Right cardiac atrium (tissue), 5 donors: Measurements from ENCODE around the gene PKP2. TPM values are rescaled to one million over a fixed set of nuclear protein-coding genes. Genes with fewer than 3 reads are reported as not detected.
A peak's percentile ranks its signal among the peaks of the same experiment; 100 is the strongest.

Source experiments
- ATAC-seq, 2 donors: fragments of 200-7000 bp; cut with Tn5 transposase; one replicate each; pipeline versions ENCODE4 v1.8.0 to v1.9.1; 2020; ENCODE audit warnings: moderate library complexity in 2 of 2, mild to moderate bottlenecking in 1 of 2
- DNase-seq, 3 donors: peaks; one replicate each; pipeline ENCODE4 v3.0.0-alpha.2; 2020
- H3K27ac ChIP-seq: one replicate; pipeline ENCODE4 v1.5.1; 2013; ENCODE audit warnings: mild to moderate bottlenecking, low read length, control low read depth, moderate library complexity
- H3K27me3 ChIP-seq: one replicate; pipeline ENCODE4 v1.6.1; 2013; ENCODE audit not compliant: control insufficient read depth, insufficient read depth
- H3K4me1 ChIP-seq: one replicate; pipeline ENCODE4 v1.6.1; 2013; ENCODE audit warnings: low read length; ENCODE audit not compliant: control insufficient read depth, insufficient read depth
- H3K4me3 ChIP-seq: one replicate; pipeline ENCODE4 v1.5.1; 2013; ENCODE audit warnings: low read length, control low read depth
- H3K9me3 ChIP-seq: one replicate; pipeline ENCODE4 v1.6.1; 2013; ENCODE audit warnings: low read length; ENCODE audit not compliant: control insufficient read depth
- WGBS: extraction: QIAGEN DNeasy Blood & Tissue Kit; methylation state at CpG from one replicate; pipeline ENCODE4 v1.1.7; 2013; 5-methylcytosine and 5-hydroxymethylcytosine counted together
- intact Hi-C, 4 donors: fragments of 100-400 bp; cut with DNase I; formaldehyde crosslinking; loops; one replicate each; pipeline versions ENCODE4 v1.11.0 to v1.14.0; 2022 to 2023
- polyA plus RNA-seq: library from polyadenylated mRNA; stranded (reverse); fragments of 200-250 nt; gene quantifications from one replicate; pipeline ENCODE4 v1.2.3, GENCODE V29; 2013
- total RNA-seq, 4 donors: library from RNA; stranded (reverse); fragmentation: NEBNext Ultra II Directional; extraction: Animal tissue kit (Norgen Biotek cat#: 25700); gene quantifications; one replicate each; pipeline ENCODE4 v1.2.1, GENCODE V29; 2021
- donor health status: healthy with polysubstance abuse.
- donor health status: DM: no; HTN: yes; CAD: no.
- donor health status: DM: no; HTN: no; CAD: no.
- donor health status: DM: no; HTN: yes; CAD: no; lungs with severe emphysema.
- donor health status: DM: yes; HTN: yes; CAD: no.

PKP2 gene
- total and polyA plus RNA-seq, 5 donors, result 84.6 to 374 (median 193) TPM

GRCh38 chr12:32917094-32917611 lies 20.6 kb upstream of the PKP2 start:
- intact Hi-C loops, result loop anchor here in 2 of 4 donors (5.0 kb wide), 1 partner anchor 160 kb away; the partner anchor contains the start of gene YARS2 (in 2 of the 2)
- ATAC-seq (no peak), DNase-seq (no peak)
- Histone ChIP-seq H3K9me3 (no peaks in the 10 kb centered on the region), H3K27ac (no peak overlapping the region), H3K4me1 (no peaks in the 10 kb centered on the region), H3K4me3 (no peak overlapping the region), H3K27me3 (no peaks in the 10 kb centered on the region)

GRCh38 chr12:32907898-32908476 lies 11.4 kb upstream of the PKP2 start:
- no peak overlapping the region for H3K27ac ChIP-seq
- no peak overlapping the region for H3K4me3 ChIP-seq
- intact Hi-C loops, result no loop called here
- H3K4me1 ChIP-seq, result no peaks in the 10 kb centered on the region
- no peak for DNase-seq
- no peaks in the 10 kb centered on the region for H3K27me3 ChIP-seq
- no peak for ATAC-seq
- H3K9me3 ChIP-seq, result no peaks in the 10 kb centered on the region
- WGBS, result 88% methylated on average over 10 of the region's 10 CpGs

- ATAC-seq (no peak), DNase-seq (no peak)
- no peaks in the 10 kb centered on the region for H3K9me3 ChIP-seq
- intact Hi-C loops, result no loop called here
- no peak overlapping the region for H3K4me3 ChIP-seq
- H3K4me1 ChIP-seq, result no peaks in the 10 kb centered on the region
- 80% methylated on average over 2 of the region's 2 CpGs for WGBS
- H3K27ac ChIP-seq, result no peak overlapping the region
- H3K27me3 ChIP-seq, result no peaks in the 10 kb centered on the region
Observed at GRCh38 chr12:32907166-32907565, 10.6 kb upstream of the PKP2 start.

GRCh38 chr12:32906399-32907165 lies 10.0 kb upstream of the PKP2 start:
- no peaks in the 10 kb centered on the region for H3K4me1 ChIP-seq
- ATAC-seq (no peak), DNase-seq (no peak)
- H3K27me3 ChIP-seq, result no peaks in the 10 kb centered on the region
- H3K9me3 ChIP-seq, result no peaks in the 10 kb centered on the region
- H3K4me3 ChIP-seq, result no peak overlapping the region
- 80% methylated on average over 9 of the region's 9 CpGs for WGBS
- no peak overlapping the region for H3K27ac ChIP-seq
- intact Hi-C loops, result no loop called here

GRCh38 chr12:32903763-32904162 lies 7.2 kb upstream of the PKP2 start:
- DNase-seq (no peak), ATAC-seq (no peak)
- intact Hi-C loops, result no loop called here

GRCh38 chr12:32903318-32903717 lies 6.7 kb upstream of the PKP2 start:
- DNase-seq, result no peak
- Histone ChIP-seq H3K27me3 (no peaks in the 10 kb centered on the region), H3K9me3 (no peaks in the 10 kb centered on the region), H3K27ac (no peak overlapping the region), H3K4me3 (no peak overlapping the region), H3K4me1 (no peaks in the 10 kb centered on the region)
- intact Hi-C loops, result no loop called here
- 63% methylated on average over 1 of the region's 1 CpG for WGBS
- ATAC-seq, result no peak

More at GRCh38 chr12:32903763-32904162, 7.2 kb upstream of the PKP2 start:
- no peaks in the 10 kb centered on the region for H3K9me3 ChIP-seq
- H3K4me3 ChIP-seq, result no peak overlapping the region
- H3K4me1 ChIP-seq, result no peaks in the 10 kb centered on the region
- no peak overlapping the region for H3K27ac ChIP-seq
- H3K27me3 ChIP-seq, result no peaks in the 10 kb centered on the region
- whole genome bisulfite sequencing, result 46% methylated on average over 1 of the region's 1 CpG

GRCh38 chr12:32902287-32902997 lies 5.9 kb upstream of the PKP2 start:
- Histone ChIP-seq H3K27ac (no peak overlapping the region), H3K27me3 (no peaks in the 10 kb centered on the region), H3K4me1 (no peaks in the 10 kb centered on the region), H3K4me3 (no peak overlapping the region), H3K9me3 (no peaks in the 10 kb centered on the region)
- DNase-seq, result no peak
- 83% methylated on average over 4 of the region's 4 CpGs for WGBS
- no peak for ATAC-seq
- intact Hi-C loops, result no loop called here

- no peak overlapping the region for H3K27ac ChIP-seq
- intact Hi-C loops, result no loop called here
- no peaks in the 10 kb centered on the region for H3K27me3 ChIP-seq
- H3K4me1 ChIP-seq, result no peaks in the 10 kb centered on the region
- no peak overlapping the region for H3K4me3 ChIP-seq
- no peak for DNase-seq
- no peaks in the 10 kb centered on the region for H3K9me3 ChIP-seq
- ATAC-seq, result no peak
- 76% methylated on average over 4 of the region's 4 CpGs for WGBS
Observed at GRCh38 chr12:32901553-32901952, 5.0 kb upstream of the PKP2 start.

GRCh38 chr12:32897687-32898573 lies 1.4 kb upstream of the PKP2 start:
- intact Hi-C loops, result loop anchor here in 2 of 4 donors (10.0 kb wide), 2 partner anchors 53 to 73 kb away; no protein-coding TSS in a partner anchor
- Histone ChIP-seq H3K4me3 (peak overlapping the region; percentile 59), H3K27ac (no peak overlapping the region), H3K9me3 (no peaks in the 10 kb centered on the region), H3K4me1 (no peaks in the 10 kb centered on the region), H3K27me3 (no peaks in the 10 kb centered on the region)
- DNase-seq (no peak), ATAC-seq (no peak)
- 86% methylated on average over 10 of the region's 10 CpGs for WGBS

- H3K9me3 ChIP-seq, result no peaks in the 10 kb centered on the region
- no peak for DNase-seq
- intact Hi-C loops, result loop anchor here in 2 of 4 donors (10.0 kb wide), 2 partner anchors 52 to 72 kb away; no protein-coding TSS in a partner anchor
- H3K27ac ChIP-seq, result no peak overlapping the region
- peak overlapping the region; percentile 59 for H3K4me3 ChIP-seq
- peak in 1 of 2 donors; percentile 12 for ATAC-seq
- no peaks in the 10 kb centered on the region for H3K4me1 ChIP-seq
- 5% methylated on average over 6 of the region's 6 CpGs for WGBS
- no peaks in the 10 kb centered on the region for H3K27me3 ChIP-seq
Observed at GRCh38 chr12:32897281-32897610, 669 bp upstream of the PKP2 start.
